Fibroblast of villous mesenchyme (primary cell): ENCODE data around the gene CAMK2G. TPM values are rescaled to one million over a fixed set of nuclear protein-coding genes. Genes with fewer than 3 reads are reported as not detected.
A peak's percentile ranks its signal among the peaks of the same experiment; 100 is the strongest.
"Not testable (repeated sequence)": the region's sequence is repeated elsewhere in the genome, so short reads cannot be mapped to it uniquely, and the experiment has no call there.

Experiments
- DNase-seq: peaks from one replicate; pipeline ENCODE4 v3.0.0-alpha.2; 2010; ENCODE audit warnings: low read depth
- H3K4me3 ChIP-seq: 2 replicates; pipeline ENCODE4 v1.5.1; 2011; ENCODE audit warnings: low read depth, mild to moderate bottlenecking, low read length
- CTCF ChIP-seq: IDR thresholded peaks from 2 replicates; pipeline ENCODE4 v1.5.1; 2012; ENCODE audit warnings: low read depth, mild to moderate bottlenecking, low read length; ENCODE audit not compliant: insufficient read depth
- total RNA-seq: library from RNA; depleted of rRNA; stranded (reverse); fragments of >200 nt; gene quantifications from 2 replicates; pipeline ENCODE4 v1.2.3, GENCODE V29; 2012

The CAMK2G gene
- total RNA-seq, 1 donor: 36.7 TPM

- DNase-seq: no peak
- H3K4me3 ChIP-seq: no peak overlapping the region
- no peak for TF ChIP-seq CTCF
Measured at GRCh38 chr10:73901261-73901660, 26.9 kb upstream of the CAMK2G start.

- no peak for TF ChIP-seq CTCF
- H3K4me3 ChIP-seq: no peak overlapping the region
- DNase-seq: no peak
Measured at GRCh38 chr10:73900064-73900463, 25.7 kb upstream of the CAMK2G start.

- DNase-seq: peak; percentile 75
- no peak overlapping the region for H3K4me3 ChIP-seq
- no peak for TF ChIP-seq CTCF
Measured at GRCh38 chr10:73899423-73899822, 25.1 kb upstream of the CAMK2G start.

GRCh38 chr10:73898730-73899410, 24.5 kb upstream of the CAMK2G start:
- DNase-seq: peak; percentile 75
- TF ChIP-seq CTCF: no peak
- H3K4me3 ChIP-seq: no peak overlapping the region

- DNase-seq: no peak
- no peak for TF ChIP-seq CTCF
- no peak overlapping the region for H3K4me3 ChIP-seq
Measured at GRCh38 chr10:73897693-73898092, 23.3 kb upstream of the CAMK2G start.

- DNase-seq, H3K4me3 ChIP-seq: not testable (repeated sequence)
Measured at GRCh38 chr10:73895381-73895780, 21.0 kb upstream of the CAMK2G start.

- DNase-seq: peak; percentile 69
- no peak overlapping the region for H3K4me3 ChIP-seq
- TF ChIP-seq CTCF: no peak
Measured at GRCh38 chr10:73894245-73894971, 20.1 kb upstream of the CAMK2G start.
